Fibroblast of skin of right biceps (primary cell): Measurements from ENCODE around the gene SLC35G2.
"Not testable (repeated sequence)": the region's sequence is repeated elsewhere in the genome, so short reads cannot be mapped to it uniquely, and the experiment has no call there.

Experiments
- DNase-seq: peaks from one replicate; pipeline ENCODE4 v3.0.0-alpha.2; 2013

Gene SLC35G2

DNA sequence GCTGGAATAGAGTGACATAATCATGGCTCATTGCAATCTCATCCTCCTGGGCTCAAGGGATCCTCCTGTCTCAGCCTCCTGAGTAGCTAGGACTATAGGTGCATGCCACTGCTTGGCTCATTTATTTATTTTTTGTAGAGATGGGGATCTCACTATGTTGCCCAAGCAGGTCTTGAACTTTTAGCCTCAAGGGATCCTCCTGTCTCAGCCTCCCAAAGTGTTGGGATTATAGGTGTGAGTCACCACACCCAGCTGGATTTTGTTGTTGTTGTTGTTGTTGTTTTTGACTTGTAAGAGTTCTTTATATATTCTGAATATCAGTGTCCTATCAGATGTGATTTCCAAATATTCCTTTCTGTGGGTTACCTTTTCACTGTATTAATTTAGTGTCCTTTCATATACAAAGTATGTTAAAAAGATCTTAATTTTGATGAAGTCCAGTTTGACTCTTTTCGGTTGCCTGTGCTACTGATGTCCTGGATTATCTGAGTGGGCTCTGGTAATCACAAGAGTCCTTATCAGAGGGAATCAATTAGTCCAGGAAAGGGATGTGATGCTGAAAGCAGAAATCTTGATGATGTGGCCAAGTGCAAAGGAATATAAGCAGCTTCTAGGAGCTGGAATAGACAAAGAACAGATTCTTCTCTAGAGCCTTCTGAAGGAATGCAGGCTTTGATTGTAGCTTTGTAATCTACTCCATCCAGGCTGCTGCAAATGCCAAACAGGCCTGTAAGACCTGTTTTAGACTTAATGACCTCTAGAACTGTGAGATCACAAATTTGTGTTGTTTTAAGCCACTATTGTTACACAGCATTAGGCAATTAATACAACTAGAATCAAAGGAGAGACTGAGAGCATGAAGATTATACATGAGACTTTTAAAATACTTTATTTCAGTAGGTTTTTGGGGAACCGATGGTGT is 73.3 kb downstream of the SLC35G2 start:
- DNase-seq: no peak

DNA sequence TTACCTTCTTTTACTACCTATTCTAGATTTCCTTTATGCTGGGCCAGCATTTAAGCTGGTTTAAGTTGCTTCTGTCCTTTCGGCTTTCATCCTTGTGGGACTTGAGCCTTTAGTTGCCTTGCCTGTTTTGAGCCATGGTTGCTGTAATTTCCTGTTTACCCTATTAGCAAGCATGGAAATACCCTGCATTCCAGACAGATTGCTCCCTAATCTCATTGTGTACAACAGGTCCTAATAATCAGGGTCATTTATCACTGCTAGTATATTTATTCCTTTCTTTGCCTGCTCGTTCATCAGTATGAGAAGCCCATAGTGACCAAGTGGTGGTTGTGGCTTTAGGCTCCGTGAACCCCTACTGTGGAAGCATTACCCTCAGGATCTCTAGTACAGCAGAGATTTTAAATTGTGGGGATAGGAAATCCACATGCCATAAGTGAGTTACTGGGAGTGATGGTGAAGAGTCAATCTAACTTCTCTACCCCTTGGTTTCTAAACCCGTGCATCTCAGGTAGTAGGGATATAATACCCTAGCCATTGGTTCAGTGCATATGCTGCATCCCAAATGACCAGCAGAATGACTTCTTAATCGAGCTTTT is 75.0 kb downstream of the SLC35G2 start:
- DNase-seq: peak; percentile 50

DNA sequence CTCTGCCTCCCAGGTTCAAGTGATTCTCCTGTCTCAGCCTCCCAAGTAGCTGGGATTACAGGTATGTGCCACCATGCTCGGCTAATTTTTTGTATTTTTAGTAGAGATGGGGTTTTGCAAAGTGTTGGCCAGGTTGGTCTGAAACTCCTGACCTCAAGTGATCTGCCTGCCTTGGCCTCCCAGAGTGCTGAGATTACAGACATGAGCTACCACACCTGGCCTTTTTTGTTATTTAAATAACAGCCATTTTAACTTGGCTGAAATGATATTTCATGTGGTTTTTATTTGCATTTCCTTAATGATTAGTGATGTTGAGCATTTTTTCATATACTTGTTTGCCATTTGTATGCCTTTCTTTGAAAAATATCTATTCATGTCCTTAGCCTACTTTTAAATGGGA is 78.2 kb downstream of the SLC35G2 start:
- DNase-seq: not testable (repeated sequence)

DNA sequence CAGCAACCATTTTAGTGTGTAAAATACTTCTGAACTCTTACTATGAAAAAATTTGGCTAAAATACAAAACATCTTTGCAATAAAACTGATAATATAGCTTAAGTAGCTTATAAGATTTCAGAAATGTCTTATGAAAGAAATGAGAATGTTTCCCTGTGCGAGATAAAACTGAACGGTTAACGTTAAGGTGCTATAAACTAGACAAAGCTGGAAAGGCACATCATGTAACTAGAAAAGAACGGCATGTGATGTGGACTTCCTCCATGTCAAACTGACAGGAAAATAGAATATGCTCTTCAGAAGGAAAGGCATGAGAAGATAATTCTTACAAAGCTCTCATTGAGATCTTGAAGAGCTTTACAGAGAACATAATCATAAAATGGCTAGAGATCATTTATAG is 79.6 kb downstream of the SLC35G2 start:
- DNase-seq: no peak

DNA sequence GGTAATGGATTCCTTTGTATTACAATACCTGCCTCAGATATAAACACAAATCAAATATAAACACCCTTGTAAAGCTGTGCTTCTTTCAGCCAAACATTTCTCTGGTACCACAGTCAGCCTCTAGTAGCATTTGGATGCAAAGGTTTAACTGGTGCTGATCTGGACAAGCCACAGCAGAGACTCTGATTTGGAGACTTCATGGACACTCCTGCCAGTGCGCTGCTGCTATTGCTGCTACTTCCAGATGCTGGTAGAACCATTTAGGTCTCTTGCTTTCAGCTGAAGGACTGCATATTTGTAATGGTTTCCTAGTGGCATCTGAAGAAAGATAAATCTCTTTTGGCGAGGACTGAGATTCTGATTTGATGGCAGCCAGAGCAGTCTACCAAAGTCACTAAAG is 80.0 kb downstream of the SLC35G2 start:
- no peak for DNase-seq

DNA sequence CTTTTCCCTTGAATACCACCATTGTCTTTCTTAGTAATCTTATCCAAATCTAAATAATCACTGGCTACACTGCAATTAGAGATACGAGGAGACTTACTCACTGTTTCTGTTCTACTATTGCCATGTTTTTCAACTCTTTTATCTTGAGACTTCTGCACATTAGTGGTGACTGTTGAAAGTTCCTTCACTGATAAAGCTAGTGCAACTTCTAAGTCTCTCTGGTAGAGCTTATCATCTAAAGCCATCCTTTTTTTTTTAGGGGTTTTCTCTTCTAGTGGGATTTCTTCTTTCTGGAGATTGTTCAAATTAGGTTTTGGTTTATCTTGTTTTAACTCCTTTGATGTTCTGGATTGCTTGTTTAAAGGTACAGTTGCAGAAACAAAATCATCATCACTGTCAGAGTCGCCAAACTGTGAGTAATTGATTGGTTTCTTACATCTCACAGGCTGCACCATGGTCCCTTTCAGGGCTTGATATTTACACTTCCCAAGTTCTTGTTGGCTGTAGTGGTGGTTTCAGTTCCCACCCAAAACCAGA is 80.8 kb downstream of the SLC35G2 start:
- no peak for DNase-seq

DNA sequence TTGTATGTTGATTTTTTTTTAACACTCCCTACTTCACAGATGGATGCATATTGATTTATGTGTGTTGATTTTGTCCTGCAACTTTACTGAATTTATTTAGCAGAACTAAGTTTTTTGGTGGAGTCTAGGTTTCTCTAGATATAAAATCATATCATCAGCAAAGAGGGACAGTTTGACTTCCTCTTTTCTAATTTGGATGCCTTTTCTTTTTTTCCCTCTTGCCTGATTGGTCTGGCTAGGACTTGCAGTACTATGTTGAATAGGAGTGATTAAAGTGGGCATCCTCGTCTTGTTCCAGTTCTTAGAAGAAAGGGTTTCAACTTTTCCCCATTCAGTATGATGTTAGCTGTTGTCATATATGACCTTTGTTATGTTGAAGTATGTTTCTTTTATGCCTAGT is 81.8 kb downstream of the SLC35G2 start:
- DNase-seq: not testable (repeated sequence)

DNA sequence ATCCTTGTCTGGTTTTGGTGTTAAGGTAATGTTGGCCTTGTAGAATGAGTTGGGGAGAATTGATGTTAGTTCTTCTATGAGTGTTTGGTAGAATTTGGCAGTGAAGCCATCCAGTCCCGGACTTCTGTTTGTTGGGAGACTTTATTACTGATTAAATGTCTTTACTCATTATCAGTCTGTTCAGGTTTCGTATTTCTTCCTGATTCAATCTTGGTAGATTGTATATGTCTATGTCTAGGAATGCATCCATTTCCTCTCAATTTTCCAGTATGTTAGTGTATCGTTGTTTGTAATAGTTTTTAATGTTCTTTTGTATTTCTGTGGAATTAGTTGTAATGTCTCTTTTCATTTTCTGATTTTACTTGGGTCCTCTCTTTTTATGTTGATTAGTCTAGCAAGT is 82.5 kb downstream of the SLC35G2 start:
- no peak for DNase-seq

DNA sequence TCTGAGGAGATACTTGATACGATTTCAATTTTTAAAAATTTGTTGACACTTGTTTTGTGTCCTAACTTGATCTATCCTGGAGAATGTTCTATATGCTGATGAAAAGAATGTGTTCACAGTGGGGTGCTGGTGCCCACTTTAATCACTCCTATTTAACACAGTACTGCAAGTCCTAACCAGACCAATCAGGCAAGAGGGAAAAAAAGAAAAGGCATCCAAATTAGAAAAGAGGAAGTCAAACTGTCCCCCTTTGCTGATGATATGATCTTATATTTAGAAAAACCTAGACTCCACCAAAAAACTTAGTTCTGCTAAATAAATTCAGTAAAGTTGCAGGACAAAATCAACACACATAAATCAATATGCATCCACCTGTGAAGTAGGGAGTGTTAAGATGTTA is 83.6 kb downstream of the SLC35G2 start:
- not testable (repeated sequence) for DNase-seq

DNA sequence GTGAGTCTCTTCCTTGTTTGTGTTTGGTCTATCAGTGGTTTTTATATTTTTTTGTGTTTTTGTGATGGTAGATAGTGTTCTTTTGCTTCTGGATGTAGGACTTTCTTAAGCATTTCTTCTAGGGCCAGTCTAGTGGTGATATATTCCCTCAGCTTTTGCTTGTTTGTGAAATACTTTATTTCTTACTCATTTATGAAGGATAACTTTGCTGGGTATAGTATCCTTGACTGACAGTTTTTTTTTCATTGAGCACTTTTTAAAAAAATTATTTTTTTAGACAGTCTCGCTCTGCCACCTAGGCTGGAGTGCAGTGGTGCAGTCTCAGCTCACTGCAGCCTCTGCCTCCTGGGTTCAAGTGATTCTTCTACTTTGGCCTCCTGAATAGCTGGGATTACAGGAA is 85.0 kb downstream of the SLC35G2 start:
- no peak for DNase-seq

DNA sequence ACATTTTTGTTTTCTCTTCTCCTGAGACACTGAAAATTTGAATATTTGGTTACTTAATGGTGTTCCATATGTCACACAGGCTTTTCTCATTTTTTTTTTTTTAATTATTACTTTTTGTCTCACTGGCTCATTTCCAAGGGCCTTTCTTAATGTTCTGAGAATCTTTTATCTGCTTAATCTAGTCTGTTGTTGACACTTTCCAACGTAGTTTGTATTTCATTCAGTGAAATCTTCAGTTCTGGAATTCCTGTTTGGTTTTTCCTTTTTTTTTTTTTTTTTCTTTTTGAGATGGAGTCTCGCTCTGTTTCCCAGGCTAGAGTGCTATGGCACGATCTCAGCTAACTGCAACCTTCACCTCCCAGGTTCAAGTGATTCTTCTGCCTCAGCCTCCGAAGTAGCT is 85.8 kb downstream of the SLC35G2 start:
- DNase-seq: no peak
